ENCODE measurements around the gene AHRR. TPM values are rescaled to one million over a fixed set of nuclear protein-coding genes. Genes with fewer than 3 reads are reported as not detected.
"Not testable (repeated sequence)": the region's sequence is repeated elsewhere in the genome, so short reads cannot be mapped to it uniquely, and the experiment has no call there.

AHRR gene
- total and polyA plus RNA-seq, 7 donors: under 0.01 to 1.8 (median 1.0) TPM; not detected in 1

- no peaks in the 10 kb centered on the region for H3K36me3 ChIP-seq
- H3K9me3 ChIP-seq: no peaks in the 10 kb centered on the region
- peaks cover 0 to 20% (median 0%) of the 10 kb centered on the region in 3 donors for H3K27me3 ChIP-seq
- 77 to 81% methylated on average over 21 of the region's 21 CpGs for WGBS, 2 donors
- H3K27ac ChIP-seq: peak overlapping the region in 2 of 4 donors; percentile 18 to 27
- no peak overlapping the region for H3K4me3 ChIP-seq
- intact Hi-C loops (cut with DNase I): no loop called here
- peaks cover 0 to 14% (median 11%) of the 10 kb centered on the region in 4 donors for H3K4me1 ChIP-seq
- TF ChIP-seq POLR2A (IDR thresholded peaks at IDR 0.05) (no peak), EP300 (IDR thresholded peaks at IDR 0.05) (no peak), POLR2AphosphoS5 (IDR thresholded peaks at IDR 0.05) (no peak), CTCF (IDR thresholded peaks at IDR 0.05) (no peak)
- DNase-seq: peak; percentile 57
Measured at GRCh38 chr5:395156-395920, 73.8 kb downstream of the AHRR start.

GRCh38 chr5:395921-396530, 74.5 kb downstream of the AHRR start:
- Histone ChIP-seq H3K36me3 (no peaks in the 10 kb centered on the region), H3K9me3 (no peaks in the 10 kb centered on the region), H3K27ac (peak overlapping the region in 2 of 4 donors; percentile 18 to 27), H3K27me3 (peaks cover 0 to 25% (median 0%) of the 10 kb centered on the region in 3 donors), H3K4me1 (peaks cover 0 to 17% (median 14%) of the 10 kb centered on the region in 4 donors), H3K4me3 (no peak overlapping the region)
- intact Hi-C loops (cut with DNase I): no loop called here
- DNase-seq: peak; percentile 28
- 89 to 94% methylated on average over 17 of the region's 17 CpGs for WGBS, 2 donors
- no peak for TF ChIP-seq POLR2AphosphoS5 (IDR thresholded peaks at IDR 0.05)
- no peak for TF ChIP-seq POLR2A (IDR thresholded peaks at IDR 0.05)
- TF ChIP-seq CTCF (IDR thresholded peaks at IDR 0.05): no peak
- no peak for TF ChIP-seq EP300 (IDR thresholded peaks at IDR 0.05)

GRCh38 chr5:396531-396961, 75.0 kb downstream of the AHRR start:
- Histone ChIP-seq H3K27ac (no peak overlapping the region), H3K9me3 (no peaks in the 10 kb centered on the region), H3K4me3 (no peak overlapping the region), H3K27me3 (peaks cover 0 to 30% (median 0%) of the 10 kb centered on the region in 3 donors), H3K4me1 (peaks cover 0 to 17% (median 14%) of the 10 kb centered on the region in 4 donors), H3K36me3 (no peaks in the 10 kb centered on the region)
- 87 to 94% methylated on average over 13 of the region's 13 CpGs for WGBS, 2 donors
- intact Hi-C loops (cut with DNase I): no loop called here
- no peak for TF ChIP-seq EP300 (IDR thresholded peaks at IDR 0.05)
- TF ChIP-seq POLR2A (IDR thresholded peaks at IDR 0.05): no peak
- no peak for TF ChIP-seq CTCF (IDR thresholded peaks at IDR 0.05)
- TF ChIP-seq POLR2AphosphoS5 (IDR thresholded peaks at IDR 0.05): no peak
- peak; percentile 50 for DNase-seq

- Histone ChIP-seq H3K4me1 (peaks cover 0 to 17% (median 14%) of the 10 kb centered on the region in 4 donors), H3K27me3 (peaks cover 0 to 31% (median 0%) of the 10 kb centered on the region in 3 donors)
- intact Hi-C loops (cut with DNase I); H3K36me3 ChIP-seq; H3K27ac ChIP-seq; H3K4me3 ChIP-seq; H3K9me3 ChIP-seq: not testable (repeated sequence)
- DNase-seq: peak; percentile 33
- 90 to 96% methylated on average over 15 of the region's 15 CpGs for WGBS, 2 donors
Measured at GRCh38 chr5:398141-398474, 76.6 kb downstream of the AHRR start.

GRCh38 chr5:398475-399295, 77.2 kb downstream of the AHRR start:
- TF ChIP-seq CTCF (IDR thresholded peaks at IDR 0.05): no peak
- TF ChIP-seq EP300 (IDR thresholded peaks at IDR 0.05): no peak
- TF ChIP-seq POLR2A (IDR thresholded peaks at IDR 0.05): no peak
- TF ChIP-seq POLR2AphosphoS5 (IDR thresholded peaks at IDR 0.05): no peak
- DNase-seq: peak; percentile 57
- Histone ChIP-seq H3K27ac (no peak overlapping the region), H3K4me1 (peaks cover 0 to 17% (median 14%) of the 10 kb centered on the region in 4 donors), H3K36me3 (no peaks in the 10 kb centered on the region), H3K27me3 (peaks cover 0 to 31% (median 0%) of the 10 kb centered on the region in 3 donors), H3K9me3 (no peaks in the 10 kb centered on the region), H3K4me3 (no peak overlapping the region)
- 82 to 91% methylated on average over 35 of the region's 35 CpGs for WGBS, 2 donors
- intact Hi-C loops (cut with DNase I): no loop called here

Measured in sigmoid colon (tissue), 7 donors.